ENCODE measurements around the gene CISTR. TPM values are rescaled to one million over a fixed set of nuclear protein-coding genes. Genes with fewer than 3 reads are reported as not detected.

CISTR gene
- total and polyA plus RNA-seq, 2 donors (not counting 3 experiments of a cell fraction or from before 2014, with no cell fraction given) = not detected

GRCh38 chr12:53748072-53748840 is 3.5 kb downstream of the CISTR start:
- H3K79me2 ChIP-seq (ENCODE audit: control insufficient read depth, insufficient read depth, low read length) = no peaks in the 10 kb centered on the region
- TF ChIP-seq EZH2 (IDR thresholded peaks at IDR 0.05; ENCODE audit: borderline replicate concordance, low read depth, low read length, severe bottlenecking) (peak; percentile 47), FOS (IDR thresholded peaks at IDR 0.05; ENCODE audit: borderline replicate concordance, insufficient read depth, low read length) (no peak)
- no peaks in the 10 kb centered on the region for H3K9me1 ChIP-seq (replicated peaks; ENCODE audit: control insufficient read depth, extremely low read depth, insufficient read depth, low read length)
- H3K27ac ChIP-seq (ENCODE audit: insufficient read depth, low read depth, low read length) = no peak overlapping the region
- no peaks in the 10 kb centered on the region for H3K9me3 ChIP-seq (replicated peaks; ENCODE audit: control insufficient read depth, insufficient read depth, low read length)
- H3K27me3 ChIP-seq (ENCODE audit: control insufficient read depth in 2 of 2, insufficient read depth in 2 of 2, low read length in 2 of 2) = peaks cover 68 to 93% of the 10 kb centered on the region in 2 experiments
- no peak overlapping the region for H3K4me2 ChIP-seq (ENCODE audit: insufficient read depth, low read length)
- intact Hi-C loops (cut with micrococcal nuclease) = loop anchor here (5.0 kb wide), 1 partner anchor 151 kb away; no protein-coding TSS in a partner anchor
- H3K4me1 ChIP-seq (ENCODE audit: control insufficient read depth, extremely low read depth, insufficient read depth, low read length) = no peaks in the 10 kb centered on the region
- H4K20me1 ChIP-seq (replicated peaks; ENCODE audit: control insufficient read depth, extremely low read depth, insufficient read depth, low read length) = no peaks in the 10 kb centered on the region
- dilution Hi-C loops (cut with MboI; ENCODE audit: extremely low pct_ligation_motif_present, low sequenced_read_pairs) = no loop called here
- ChIA-PET POLR2A (no interaction called here), CTCF (interaction anchor here (1.0 to 10.2 kb wide), 5 partner anchors 8 to 47 kb away, joined by 3 to 719 read pairs (median 69); partner anchors contain the start of gene CALCOCO1)
- FAIRE-seq (no peak), DNase-seq (ENCODE audit: low read depth, low spot score) (no peak)
- H3K36me3 ChIP-seq (ENCODE audit: control insufficient read depth in 2 of 2, extremely low read depth in 1 of 2, insufficient read depth in 2 of 2, low read length in 2 of 2) = no peaks in the 10 kb centered on the region
- no peak overlapping the region for H3K4me3 ChIP-seq (replicated peaks in 1 of 3; ENCODE audit: insufficient read depth in 1 of 3, low read depth in 1 of 3, low read length in 3 of 3)
- no peak overlapping the region for H2AFZ ChIP-seq (ENCODE audit: low read depth, low read length)
- no TSS peak for BruUV-seq (replicated peaks)
- H3K9ac ChIP-seq (replicated peaks; ENCODE audit: extremely low read depth, insufficient read depth, low read length) = no peak overlapping the region

- H2AFZ ChIP-seq (ENCODE audit: low read depth, low read length) = no peak overlapping the region
- no peak overlapping the region for H3K4me2 ChIP-seq (ENCODE audit: insufficient read depth, low read length)
- POLR2A ChIA-PET = no interaction called here
Observed at GRCh38 chr12:53747095-53747494, 4.7 kb downstream of the CISTR start.

More at GRCh38 chr12:53747095-53747494, 4.7 kb downstream of the CISTR start:
- no peaks in the 10 kb centered on the region for H3K9me1 ChIP-seq (replicated peaks; ENCODE audit: control insufficient read depth, extremely low read depth, insufficient read depth, low read length)
- H4K20me1 ChIP-seq (replicated peaks; ENCODE audit: control insufficient read depth, extremely low read depth, insufficient read depth, low read length) = no peaks in the 10 kb centered on the region
- BruUV-seq (replicated peaks) = no TSS peak
- H3K4me1 ChIP-seq (ENCODE audit: control insufficient read depth, extremely low read depth, insufficient read depth, low read length) = no peaks in the 10 kb centered on the region
- peaks cover 65 to 91% of the 10 kb centered on the region in 2 experiments for H3K27me3 ChIP-seq (ENCODE audit: control insufficient read depth in 2 of 2, insufficient read depth in 2 of 2, low read length in 2 of 2)
- dilution Hi-C loops (cut with MboI; ENCODE audit: extremely low pct_ligation_motif_present, low sequenced_read_pairs) = no loop called here
- no peak overlapping the region for H3K4me3 ChIP-seq (replicated peaks in 1 of 3; ENCODE audit: insufficient read depth in 1 of 3, low read depth in 1 of 3, low read length in 3 of 3)
- DNase-seq (ENCODE audit: low read depth, low spot score) = no peak
- H3K9me3 ChIP-seq (replicated peaks; ENCODE audit: control insufficient read depth, insufficient read depth, low read length) = no peaks in the 10 kb centered on the region
- no peak for FAIRE-seq
- CTCF ChIA-PET = interaction anchor here (1.0 to 10.2 kb wide), 16 partner anchors 9 to 444 kb away, joined by 3 to 719 read pairs (median 8); partner anchors contain the start of genes ATF7, ATP5MC2 and CALCOCO1
- H3K36me3 ChIP-seq (ENCODE audit: control insufficient read depth in 2 of 2, extremely low read depth in 1 of 2, insufficient read depth in 2 of 2, low read length in 2 of 2) = no peaks in the 10 kb centered on the region
- TF ChIP-seq EZH2 (IDR thresholded peaks at IDR 0.05; ENCODE audit: borderline replicate concordance, low read depth, low read length, severe bottlenecking) (no peak), MYC (IDR thresholded peaks at IDR 0.05; ENCODE audit: low read depth, low read length) (no peak), CTCF (IDR thresholded peaks at IDR 0.05; ENCODE audit: extremely low read depth in 1 of 2, insufficient read depth in 1 of 2, low read depth in 1 of 2, low read length in 2 of 2) (no peak), GATA2 (IDR thresholded peaks at IDR 0.05; ENCODE audit: insufficient read depth, insufficient read length, low read depth, low read length) (no peak), FOS (IDR thresholded peaks at IDR 0.05; ENCODE audit: borderline replicate concordance, insufficient read depth, low read length) (no peak), JUN (IDR thresholded peaks at IDR 0.05; ENCODE audit: borderline replicate concordance, insufficient read depth, insufficient read length, low read depth) (no peak), POLR2A (IDR thresholded peaks at IDR 0.05; ENCODE audit: low read depth, low read length) (no peak), POLR2AphosphoS5 (IDR thresholded peaks at IDR 0.05; ENCODE audit: insufficient read depth, low read depth, low read length) (no peak), MAX (IDR thresholded peaks at IDR 0.05; ENCODE audit: insufficient read depth, insufficient read length) (no peak)
- intact Hi-C loops (cut with micrococcal nuclease) = loop anchor here (2.0 to 5.0 kb wide), 2 partner anchors 20 to 150 kb away; partner anchors contain the start of gene CALCOCO1
- H3K9ac ChIP-seq (replicated peaks; ENCODE audit: extremely low read depth, insufficient read depth, low read length) = no peak overlapping the region
- H3K79me2 ChIP-seq (ENCODE audit: control insufficient read depth, insufficient read depth, low read length) = no peaks in the 10 kb centered on the region
- no peak overlapping the region for H3K27ac ChIP-seq (ENCODE audit: insufficient read depth, low read depth, low read length)

All from endothelial cell of umbilical vein (primary cell).